HCT116 (cell line): ENCODE measurements around the gene UCN.

ENCODE experiments used
- CTCF ChIP-seq, 3 experiments: fragments of 200-600 bp in 1 of 3; sonication (generic) in 1 of 3; IDR thresholded peaks in 2 of 3; conservative IDR thresholded peaks in 1 of 3; 2 replicates each; pipeline ENCODE4 v1.5.1; 2012 to 2017; ENCODE audit warnings: low read depth in 2 of 3, low read length in 2 of 3, antibody characterized with exemption in 1 of 3, borderline replicate concordance in 1 of 3, control low read depth in 1 of 3, mild to moderate bottlenecking in 1 of 3, mixed read lengths in 1 of 3, mixed run types in 1 of 3, moderate library complexity in 1 of 3; ENCODE audit not compliant: insufficient read depth in 1 of 3
- EGR1 ChIP-seq: IDR thresholded peaks from 2 replicates; pipeline ENCODE4 v1.6.1; 2012; ENCODE audit warnings: low read depth
- ELF1 ChIP-seq: IDR thresholded peaks from 2 replicates; pipeline ENCODE4 v1.6.1; 2012; ENCODE audit warnings: low read depth, borderline replicate concordance
- EZH2 ChIP-seq: fragments of 200-600 bp; sonication (generic); IDR thresholded peaks from 2 replicates; pipeline ENCODE4 v1.6.1; 2017; ENCODE audit warnings: antibody characterized with exemption, mixed run types
- JUND ChIP-seq: IDR thresholded peaks from 2 replicates; pipeline ENCODE4 v1.6.1; 2012
- POLR2A ChIP-seq: IDR thresholded peaks from 2 replicates; pipeline ENCODE4 v1.7.0; 2011; ENCODE audit warnings: borderline replicate concordance; ENCODE audit not compliant: insufficient read depth, insufficient read length; ENCODE audit errors: extremely low read depth
- POLR2AphosphoS5 ChIP-seq: IDR thresholded peaks from 2 replicates; pipeline ENCODE4 v1.6.1; 2011; ENCODE audit warnings: mild to moderate bottlenecking, low read depth, low read length, moderate library complexity
- RAD21 ChIP-seq: IDR thresholded peaks from 2 replicates; pipeline ENCODE4 v1.6.1; 2012; ENCODE audit warnings: low read depth, mild to moderate bottlenecking
- SIN3A ChIP-seq: IDR thresholded peaks from 2 replicates; pipeline ENCODE4 v1.6.1; 2012; ENCODE audit warnings: low read depth
- SP1 ChIP-seq: IDR thresholded peaks from 2 replicates; pipeline ENCODE4 v1.6.1; 2012; ENCODE audit warnings: low read depth
- ZFX ChIP-seq: fragments of 450-650 bp; IDR thresholded peaks from 2 replicates; pipeline ENCODE4 v1.6.1; 2017
- ZNF274 ChIP-seq: fragments of 200-500 bp; sonication (Bioruptor generic); IDR thresholded peaks from 2 replicates; pipeline ENCODE4 v1.6.1; 2014; ENCODE audit warnings: mild to moderate bottlenecking, low read depth, low read length, inconsistent platforms
- TF ChIP-seq, protein P1 (sequence below): IDR thresholded peaks from 2 replicates; pipeline ENCODE4 v1.6.1; 2012
- TF ChIP-seq, protein P2 (sequence below): IDR thresholded peaks from 2 replicates; pipeline ENCODE4 v1.6.1; 2012

DNA sequence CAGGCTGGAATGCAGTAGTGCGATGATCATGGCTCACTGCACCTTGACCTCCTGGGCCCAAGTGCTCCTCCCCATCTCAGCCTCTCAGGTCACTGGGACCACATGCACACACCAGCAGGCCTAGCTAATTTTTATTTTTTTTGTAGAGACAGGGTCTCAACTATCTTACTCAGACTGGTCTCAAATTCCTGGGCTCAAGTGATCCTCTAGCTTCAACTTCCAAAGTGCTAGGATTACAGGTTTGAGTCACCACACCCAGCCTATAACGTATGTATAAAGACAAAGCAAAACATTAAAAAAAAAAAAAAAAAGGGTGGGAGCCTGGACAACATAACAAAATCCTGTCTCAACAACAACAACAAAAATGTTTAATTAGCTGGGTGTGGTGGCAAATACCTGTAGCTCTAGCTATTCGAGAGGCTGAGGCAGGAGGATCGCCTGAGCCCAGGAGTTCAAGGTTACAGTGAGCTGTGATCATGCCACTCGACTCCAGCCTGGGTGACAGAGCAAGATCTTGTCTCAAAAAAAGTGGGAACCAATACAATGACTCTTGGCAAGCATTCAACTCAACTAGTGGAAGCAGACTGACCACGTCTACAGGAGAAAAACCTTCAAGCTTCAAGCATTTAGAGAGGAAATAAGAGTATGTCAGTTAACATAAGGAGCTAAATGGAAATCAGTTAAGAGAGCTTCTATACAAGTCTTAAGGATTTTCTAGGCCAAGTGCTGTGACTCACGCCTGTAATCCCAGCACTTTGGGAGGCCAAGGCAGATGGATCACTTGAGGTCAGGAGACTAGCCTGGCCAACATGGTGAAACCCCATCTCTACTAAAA is 45.7 kb upstream of the UCN start:
- TF ChIP-seq EGR1 (no peak), SP1 (no peak), CTCF (IDR thresholded peaks at IDR 0.05 in 2 of 3, conservative IDR thresholded peaks at IDR 0.05 in 1 of 3; ENCODE audit: borderline replicate concordance in 1 of 3, insufficient read depth in 1 of 3, low read depth in 2 of 3, low read length in 2 of 3) (no peak), EZH2 (no peak), POLR2A (no peak), RAD21 (no peak), JUND (no peak), ZNF274 (no peak), POLR2AphosphoS5 (no peak), SIN3A (no peak), ZFX (no peak), ELF1 (no peak)
- TF ChIP-seq, protein P1, sequence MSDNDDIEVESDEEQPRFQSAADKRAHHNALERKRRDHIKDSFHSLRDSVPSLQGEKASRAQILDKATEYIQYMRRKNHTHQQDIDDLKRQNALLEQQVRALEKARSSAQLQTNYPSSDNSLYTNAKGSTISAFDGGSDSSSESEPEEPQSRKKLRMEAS = no peak
- TF ChIP-seq, protein P2, sequence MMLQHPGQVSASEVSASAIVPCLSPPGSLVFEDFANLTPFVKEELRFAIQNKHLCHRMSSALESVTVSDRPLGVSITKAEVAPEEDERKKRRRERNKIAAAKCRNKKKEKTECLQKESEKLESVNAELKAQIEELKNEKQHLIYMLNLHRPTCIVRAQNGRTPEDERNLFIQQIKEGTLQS = no peak
